ENCODE data around the gene NTM. TPM values are rescaled to one million over a fixed set of nuclear protein-coding genes. Genes with fewer than 3 reads are reported as not detected.

The NTM gene
- total and polyA plus RNA-seq, 5 donors: 35.0 to 148 (median 88.2) TPM

GRCh38 chr11:132127900-132128288 is 757.5 kb downstream of the NTM start:
- Histone ChIP-seq H3K27me3 (ENCODE audit: control insufficient read depth, insufficient read depth) (no peaks in the 10 kb centered on the region), H3K27ac (ENCODE audit: low read length) (no peak overlapping the region), H3K9me3 (ENCODE audit: control insufficient read depth, low read length) (no peaks in the 10 kb centered on the region), H3K4me1 (ENCODE audit: control insufficient read depth, insufficient read depth, low read length) (peaks cover 3% of the 10 kb centered on the region), H3K4me3 (ENCODE audit: low read length) (no peak overlapping the region)
- WGBS: 86% methylated on average over 2 of the region's 2 CpGs
- DNase-seq: no peak
- intact Hi-C loops (cut with DNase I): loop anchor here (5.0 to 10.0 kb wide), 6 partner anchors 93 to 263 kb away; no protein-coding TSS in a partner anchor
- no peak for ATAC-seq

- WGBS: 75% methylated on average over 4 of the region's 4 CpGs
- no peak overlapping the region for H3K27ac ChIP-seq (ENCODE audit: low read length)
- H3K9me3 ChIP-seq (ENCODE audit: control insufficient read depth, low read length): no peaks in the 10 kb centered on the region
- peaks cover 3% of the 10 kb centered on the region for H3K4me1 ChIP-seq (ENCODE audit: control insufficient read depth, insufficient read depth, low read length)
- DNase-seq (peak in 1 of 3 donors; percentile 31), ATAC-seq (no peak)
- H3K27me3 ChIP-seq (ENCODE audit: control insufficient read depth, insufficient read depth): no peaks in the 10 kb centered on the region
- intact Hi-C loops (cut with DNase I): no loop called here
- no peak overlapping the region for H3K4me3 ChIP-seq (ENCODE audit: low read length)
Measured at GRCh38 chr11:132131047-132131446, 760.6 kb downstream of the NTM start.

- Histone ChIP-seq H3K4me3 (ENCODE audit: low read length) (no peak overlapping the region), H3K9me3 (ENCODE audit: control insufficient read depth, low read length) (no peaks in the 10 kb centered on the region), H3K4me1 (ENCODE audit: control insufficient read depth, insufficient read depth, low read length) (no peaks in the 10 kb centered on the region), H3K27ac (ENCODE audit: low read length) (no peak overlapping the region), H3K27me3 (ENCODE audit: control insufficient read depth, insufficient read depth) (no peaks in the 10 kb centered on the region)
- WGBS: 62% methylated on average over 9 of the region's 9 CpGs
- ATAC-seq: no peak
- DNase-seq: no peak
- intact Hi-C loops (cut with DNase I): no loop called here
Measured at GRCh38 chr11:132131961-132132360, 761.5 kb downstream of the NTM start.

- no peak for DNase-seq
- 88% methylated on average over 5 of the region's 5 CpGs for WGBS
Measured at GRCh38 chr11:132134322-132134721, 763.9 kb downstream of the NTM start.

GRCh38 chr11:132137289-132137980 is 767.0 kb downstream of the NTM start:
- DNase-seq (no peak), ATAC-seq (no peak)
- intact Hi-C loops (cut with DNase I): no loop called here
- no peaks in the 10 kb centered on the region for H3K27me3 ChIP-seq (ENCODE audit: control insufficient read depth, insufficient read depth)
- no peaks in the 10 kb centered on the region for H3K4me1 ChIP-seq (ENCODE audit: control insufficient read depth, insufficient read depth, low read length)
- H3K27ac ChIP-seq (ENCODE audit: low read length): no peak overlapping the region
- 89% methylated on average over 12 of the region's 12 CpGs for WGBS
- H3K9me3 ChIP-seq (ENCODE audit: control insufficient read depth, low read length): no peaks in the 10 kb centered on the region
- H3K4me3 ChIP-seq (ENCODE audit: low read length): no peak overlapping the region

More at GRCh38 chr11:132134322-132134721, 763.9 kb downstream of the NTM start:
- no peak for ATAC-seq
- no peaks in the 10 kb centered on the region for H3K27me3 ChIP-seq (ENCODE audit: control insufficient read depth, insufficient read depth)
- intact Hi-C loops (cut with DNase I): no loop called here
- no peaks in the 10 kb centered on the region for H3K9me3 ChIP-seq (ENCODE audit: control insufficient read depth, low read length)
- H3K27ac ChIP-seq (ENCODE audit: low read length): no peak overlapping the region
- no peak overlapping the region for H3K4me3 ChIP-seq (ENCODE audit: low read length)
- H3K4me1 ChIP-seq (ENCODE audit: control insufficient read depth, insufficient read depth, low read length): no peaks in the 10 kb centered on the region

GRCh38 chr11:132137981-132138313 is 767.5 kb downstream of the NTM start:
- intact Hi-C loops (cut with DNase I): no loop called here
- WGBS: 62% methylated on average over 3 of the region's 3 CpGs
- DNase-seq (no peak), ATAC-seq (no peak)
- no peak overlapping the region for H3K4me3 ChIP-seq (ENCODE audit: low read length)
- H3K27me3 ChIP-seq (ENCODE audit: control insufficient read depth, insufficient read depth): no peaks in the 10 kb centered on the region
- H3K9me3 ChIP-seq (ENCODE audit: control insufficient read depth, low read length): no peaks in the 10 kb centered on the region
- no peaks in the 10 kb centered on the region for H3K4me1 ChIP-seq (ENCODE audit: control insufficient read depth, insufficient read depth, low read length)
- H3K27ac ChIP-seq (ENCODE audit: low read length): no peak overlapping the region

GRCh38 chr11:132139181-132139580 is 768.8 kb downstream of the NTM start:
- no peak overlapping the region for H3K4me3 ChIP-seq (ENCODE audit: low read length)
- WGBS: 81% methylated on average over 2 of the region's 2 CpGs
- no peak overlapping the region for H3K27ac ChIP-seq (ENCODE audit: low read length)
- DNase-seq: no peak
- intact Hi-C loops (cut with DNase I): no loop called here
- H3K27me3 ChIP-seq (ENCODE audit: control insufficient read depth, insufficient read depth): no peaks in the 10 kb centered on the region
- no peaks in the 10 kb centered on the region for H3K9me3 ChIP-seq (ENCODE audit: control insufficient read depth, low read length)
- ATAC-seq: no peak
- no peaks in the 10 kb centered on the region for H3K4me1 ChIP-seq (ENCODE audit: control insufficient read depth, insufficient read depth, low read length)

- Histone ChIP-seq H3K27ac (ENCODE audit: low read length) (no peak overlapping the region), H3K9me3 (ENCODE audit: control insufficient read depth, low read length) (no peaks in the 10 kb centered on the region), H3K4me1 (ENCODE audit: control insufficient read depth, insufficient read depth, low read length) (no peaks in the 10 kb centered on the region), H3K27me3 (ENCODE audit: control insufficient read depth, insufficient read depth) (no peaks in the 10 kb centered on the region), H3K4me3 (ENCODE audit: low read length) (no peak overlapping the region)
- WGBS: 79% methylated on average over 3 of the region's 3 CpGs
- DNase-seq (no peak), ATAC-seq (no peak)
- intact Hi-C loops (cut with DNase I): loop anchor here in 1 of 4 donors (10.0 kb wide), 1 partner anchor 275 kb away; no protein-coding TSS in a partner anchor
Measured at GRCh38 chr11:132140056-132140455, 769.6 kb downstream of the NTM start.

GRCh38 chr11:132142121-132142520 is 771.7 kb downstream of the NTM start:
- Histone ChIP-seq H3K4me3 (ENCODE audit: low read length) (no peak overlapping the region), H3K4me1 (ENCODE audit: control insufficient read depth, insufficient read depth, low read length) (no peaks in the 10 kb centered on the region), H3K27me3 (ENCODE audit: control insufficient read depth, insufficient read depth) (no peaks in the 10 kb centered on the region), H3K27ac (ENCODE audit: low read length) (no peak overlapping the region), H3K9me3 (ENCODE audit: control insufficient read depth, low read length) (no peaks in the 10 kb centered on the region)
- intact Hi-C loops (cut with DNase I): loop anchor here in 1 of 4 donors (10.0 kb wide), 1 partner anchor 277 kb away; no protein-coding TSS in a partner anchor
- ATAC-seq (no peak), DNase-seq (no peak)
- WGBS: 86% methylated on average over 9 of the region's 9 CpGs

- Histone ChIP-seq H3K4me1 (ENCODE audit: control insufficient read depth, insufficient read depth, low read length) (no peaks in the 10 kb centered on the region), H3K27ac (ENCODE audit: low read length) (no peak overlapping the region), H3K4me3 (ENCODE audit: low read length) (no peak overlapping the region), H3K9me3 (ENCODE audit: control insufficient read depth, low read length) (no peaks in the 10 kb centered on the region), H3K27me3 (ENCODE audit: control insufficient read depth, insufficient read depth) (no peaks in the 10 kb centered on the region)
- 74% methylated on average over 12 of the region's 12 CpGs for WGBS
- intact Hi-C loops (cut with DNase I): loop anchor here in 1 of 4 donors (10.0 kb wide), 1 partner anchor 278 kb away; no protein-coding TSS in a partner anchor
- ATAC-seq (no peak), DNase-seq (peak in 2 of 3 donors; percentile 32 to 69)
Measured at GRCh38 chr11:132142554-132142953, 772.1 kb downstream of the NTM start.

- no peak overlapping the region for H3K27ac ChIP-seq (ENCODE audit: low read length)
- ATAC-seq: no peak
- WGBS: 93% methylated on average over 7 of the region's 7 CpGs
- H3K4me3 ChIP-seq (ENCODE audit: low read length): no peak overlapping the region
- intact Hi-C loops (cut with DNase I): loop anchor here in 1 of 4 donors (10.0 kb wide), 1 partner anchor 283 kb away; no protein-coding TSS in a partner anchor
- no peaks in the 10 kb centered on the region for H3K9me3 ChIP-seq (ENCODE audit: control insufficient read depth, low read length)
- no peak for DNase-seq
- no peaks in the 10 kb centered on the region for H3K27me3 ChIP-seq (ENCODE audit: control insufficient read depth, insufficient read depth)
- H3K4me1 ChIP-seq (ENCODE audit: control insufficient read depth, insufficient read depth, low read length): no peaks in the 10 kb centered on the region
Measured at GRCh38 chr11:132147464-132147863, 777.0 kb downstream of the NTM start.
